GM12872 (cell line): ENCODE results near the gene CINP.

Experiments used
- TF ChIP-seq, protein P1 (sequence below): IDR thresholded peaks from 3 replicates; pipeline ENCODE4 v1.5.1; 2011; ENCODE audit warnings: low read depth, mild to moderate bottlenecking, low read length, moderate library complexity; ENCODE audit not compliant: insufficient read depth

CINP gene

DNA sequence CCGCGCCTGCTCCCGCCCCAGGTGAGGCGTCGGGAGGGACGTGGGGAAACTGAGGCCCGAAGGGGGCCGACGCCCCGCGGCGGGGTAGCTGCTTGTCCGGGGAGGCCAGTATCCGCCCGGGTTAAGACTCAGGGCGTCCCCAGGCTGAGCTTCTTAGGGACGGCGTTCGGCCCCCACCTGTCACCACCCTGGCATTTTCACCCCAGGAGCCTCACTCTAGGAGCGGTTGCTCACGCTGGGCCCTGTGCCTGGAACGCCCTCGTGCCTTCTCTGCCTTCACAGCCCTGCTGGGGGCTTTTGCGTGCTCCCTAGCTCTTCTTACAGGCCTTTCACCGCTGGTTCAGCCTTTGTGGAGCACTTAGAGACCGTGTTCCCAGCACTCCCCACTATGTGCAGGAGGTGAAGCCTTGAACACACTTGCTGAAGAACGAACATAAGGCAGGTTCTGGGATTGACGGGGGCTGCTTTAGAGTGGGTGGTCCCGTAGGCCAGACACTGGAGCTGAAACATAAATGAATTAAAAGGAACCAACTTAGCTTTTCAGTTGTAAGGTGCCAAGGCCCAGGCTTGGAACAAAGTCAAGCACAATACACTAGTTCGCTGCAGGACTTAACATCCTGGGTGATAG is 42.5 kb downstream of the CINP start:
- TF ChIP-seq, protein P1, sequence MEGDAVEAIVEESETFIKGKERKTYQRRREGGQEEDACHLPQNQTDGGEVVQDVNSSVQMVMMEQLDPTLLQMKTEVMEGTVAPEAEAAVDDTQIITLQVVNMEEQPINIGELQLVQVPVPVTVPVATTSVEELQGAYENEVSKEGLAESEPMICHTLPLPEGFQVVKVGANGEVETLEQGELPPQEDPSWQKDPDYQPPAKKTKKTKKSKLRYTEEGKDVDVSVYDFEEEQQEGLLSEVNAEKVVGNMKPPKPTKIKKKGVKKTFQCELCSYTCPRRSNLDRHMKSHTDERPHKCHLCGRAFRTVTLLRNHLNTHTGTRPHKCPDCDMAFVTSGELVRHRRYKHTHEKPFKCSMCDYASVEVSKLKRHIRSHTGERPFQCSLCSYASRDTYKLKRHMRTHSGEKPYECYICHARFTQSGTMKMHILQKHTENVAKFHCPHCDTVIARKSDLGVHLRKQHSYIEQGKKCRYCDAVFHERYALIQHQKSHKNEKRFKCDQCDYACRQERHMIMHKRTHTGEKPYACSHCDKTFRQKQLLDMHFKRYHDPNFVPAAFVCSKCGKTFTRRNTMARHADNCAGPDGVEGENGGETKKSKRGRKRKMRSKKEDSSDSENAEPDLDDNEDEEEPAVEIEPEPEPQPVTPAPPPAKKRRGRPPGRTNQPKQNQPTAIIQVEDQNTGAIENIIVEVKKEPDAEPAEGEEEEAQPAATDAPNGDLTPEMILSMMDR: no peak

DNA sequence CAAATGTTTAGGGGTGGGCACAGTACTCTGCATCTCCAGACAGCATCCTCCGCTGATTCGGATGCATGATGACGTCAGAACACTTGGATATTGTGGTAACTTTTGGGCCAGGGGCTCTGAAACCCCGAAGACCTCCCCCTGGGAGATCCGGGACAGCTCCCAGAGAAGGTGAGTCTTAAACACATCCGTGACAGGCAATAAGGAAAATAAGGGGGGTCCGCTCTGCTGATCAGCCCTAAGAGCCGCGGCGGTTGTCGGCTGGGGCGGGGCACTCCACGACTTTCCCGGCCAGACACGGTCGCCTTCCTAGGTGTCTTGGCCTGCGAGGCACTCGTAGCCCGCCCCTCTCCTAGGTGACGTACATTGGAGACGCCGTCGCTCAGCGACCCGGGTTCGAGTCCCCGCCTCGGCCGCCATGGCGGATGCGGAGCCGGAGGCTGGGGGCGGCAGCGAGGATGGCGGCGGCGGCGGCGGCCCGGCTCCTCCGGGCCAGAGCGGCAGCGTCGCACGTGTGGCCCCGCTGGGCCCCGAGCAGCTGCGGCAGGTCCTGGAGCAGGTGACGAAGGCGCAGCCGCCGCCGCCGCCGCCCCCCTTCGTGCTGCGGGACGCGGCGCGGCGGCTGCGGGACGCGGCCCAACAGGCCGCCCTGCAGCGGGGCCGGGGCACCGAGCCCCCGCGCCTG is 43.2 kb downstream of the CINP start, which contains the start of gene ZNF839:
ZNF839 (plus strand) TSS at position 396 of the 682 bp plus-strand sequence; CDS start at position 416, 20 bp downstream.
- TF ChIP-seq, protein P1: no peak

DNA sequence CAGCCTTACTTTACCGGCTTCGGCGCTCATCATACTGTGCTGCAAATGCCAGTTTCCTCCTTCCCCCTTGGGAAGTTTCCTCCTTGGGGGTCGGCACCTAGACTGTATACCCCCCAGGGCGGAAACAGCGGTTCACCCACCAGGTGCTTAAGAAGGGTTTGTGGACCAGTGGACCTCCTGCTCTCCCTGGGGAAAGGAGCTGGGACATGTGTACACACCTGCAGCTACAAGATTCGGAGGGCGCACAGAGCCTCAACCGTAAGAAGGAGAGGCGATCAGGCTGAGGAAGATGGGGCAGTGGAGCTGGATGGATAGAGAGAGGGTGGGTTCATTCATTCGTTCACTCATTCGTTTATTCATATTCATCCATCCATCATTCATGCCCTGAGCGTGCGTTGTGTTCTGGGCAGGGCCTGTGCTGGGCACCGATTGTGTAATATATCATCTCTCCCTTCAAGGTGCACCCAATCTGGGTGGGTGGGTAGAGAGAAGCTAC is 43.9 kb downstream of the CINP start:
- TF ChIP-seq, protein P1: no peak

DNA sequence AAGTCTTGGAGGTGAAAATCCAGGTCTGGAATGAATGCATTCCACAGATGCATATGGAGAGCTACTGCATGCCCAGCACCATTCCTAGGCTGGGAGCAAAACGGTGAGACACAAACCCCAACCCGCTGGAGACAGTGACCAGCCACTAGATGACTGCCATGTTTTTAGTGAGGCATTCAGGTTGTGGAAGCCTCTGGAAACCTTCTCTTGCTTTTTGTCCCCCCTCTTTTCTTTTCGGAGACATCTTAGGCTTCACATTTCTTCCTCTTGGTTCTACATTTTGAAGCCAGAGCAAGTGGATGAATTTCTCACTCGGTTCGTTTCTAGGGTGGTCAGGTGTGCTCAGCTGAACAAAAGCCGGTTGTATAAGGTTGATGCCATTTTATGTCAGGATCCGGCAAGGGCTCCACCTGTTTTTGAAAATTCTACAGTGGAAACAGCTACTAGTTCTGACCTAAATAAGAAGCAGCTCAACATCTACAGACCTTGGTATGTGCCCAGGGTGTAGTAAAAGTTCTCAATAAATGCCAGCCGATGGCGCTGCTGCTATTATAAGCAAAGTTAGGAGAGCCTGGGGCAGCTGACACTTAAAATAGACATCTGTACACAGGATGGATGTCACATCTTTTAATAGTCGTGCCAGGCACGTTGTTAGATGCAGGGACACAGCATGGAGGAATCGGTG is 45.0 kb downstream of the CINP start:
- TF ChIP-seq, protein P1: peak; percentile 25; the same call in 1 of the 3 replicates

DNA sequence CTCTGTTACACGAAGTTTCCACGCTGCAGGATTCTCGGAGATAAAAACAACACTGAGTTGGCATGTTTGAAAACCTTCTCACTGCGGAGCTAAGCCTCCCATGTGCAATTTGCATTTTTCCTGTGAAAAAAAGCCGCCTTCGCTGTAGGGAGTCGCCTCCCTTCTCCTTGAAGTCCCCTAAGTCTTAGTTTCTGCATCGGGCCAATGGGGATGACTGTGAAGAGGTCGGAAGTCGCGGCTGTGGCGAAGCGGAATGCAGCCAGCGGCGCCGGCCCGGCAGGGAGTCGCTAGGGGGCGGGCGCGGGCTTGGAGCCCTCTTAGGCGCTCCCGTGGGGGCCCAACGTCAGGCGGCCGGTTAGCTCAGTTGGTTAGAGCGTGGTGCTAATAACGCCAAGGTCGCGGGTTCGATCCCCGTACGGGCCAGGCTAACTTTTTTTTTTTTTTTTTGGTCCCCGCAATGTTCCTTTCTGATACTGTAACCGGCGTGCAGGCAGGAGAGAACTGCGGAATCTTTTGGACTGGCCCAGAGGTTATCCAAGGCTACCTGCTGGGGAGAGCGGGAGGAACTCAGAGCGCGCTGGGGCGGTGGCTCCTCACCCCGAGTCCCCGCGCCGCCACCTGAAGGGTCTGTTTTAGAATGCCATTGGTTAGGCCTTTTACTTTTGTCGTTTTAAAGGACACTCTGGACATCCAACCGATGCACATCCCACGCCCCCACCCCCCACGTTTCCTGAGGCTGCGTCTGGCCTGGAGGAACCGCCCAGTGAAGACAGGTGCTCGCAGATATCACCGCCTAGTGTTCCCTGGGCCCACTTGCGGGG is 45.7 kb downstream of the CINP start:
- TF ChIP-seq, protein P1: peak; percentile 76

DNA sequence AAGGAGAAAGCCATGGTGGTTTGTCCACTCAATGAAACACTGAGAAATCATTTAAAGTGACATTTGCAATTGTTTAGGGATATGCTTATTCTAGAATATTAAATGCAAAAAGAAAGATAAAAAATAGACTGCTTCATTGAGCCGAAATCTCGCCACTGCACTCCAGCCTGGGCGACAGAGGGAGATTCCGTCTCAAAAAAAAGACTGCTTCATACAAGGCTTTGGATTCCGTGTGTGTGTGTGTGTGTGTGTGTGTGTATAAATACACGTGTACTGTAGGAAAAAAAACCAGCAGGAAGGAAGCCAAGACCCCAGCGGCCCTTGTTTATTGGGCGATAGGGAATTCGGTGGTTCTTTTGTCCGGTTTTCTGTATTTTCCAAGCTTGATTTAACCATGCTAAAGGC is 46.4 kb downstream of the CINP start:
- TF ChIP-seq, protein P1: no peak
